Thoracic aorta endothelial cell (primary cell): ENCODE results near the gene PITPNC1. TPM values are rescaled to one million over a fixed set of nuclear protein-coding genes. Genes with fewer than 3 reads are reported as not detected.

Source experiments
- small RNA-seq: library from RNA; depleted of rRNA; stranded (forward); fragments of <200 nt; gene quantifications from one replicate; pipeline ENCODE3, GENCODE V24; 2012
- total RNA-seq: library from RNA; depleted of rRNA; stranded (reverse); fragments of >200 nt; gene quantifications from 2 replicates; pipeline ENCODE4 v1.2.3, GENCODE V29; 2012

PITPNC1 gene
- total RNA-seq, result 9.8 and 14.0 TPM in 2 replicates

GRCh38 chr17:67376737-67377487 lies at the start of gene PITPNC1:
Gene PITPNC1, plus strand, starts transcription at chr17:67377281.

GRCh38 chr17:67366193-67367157 lies 10.6 kb upstream of the PITPNC1 start, which contains the start of gene PSMD12:
Gene PSMD12, minus strand, starts transcription at chr17:67366577. Its CDS starts 58 bp downstream, at chr17:67366519.

GRCh38 chr17:67717624-67718324 lies 340.7 kb downstream of the PITPNC1 start, which contains the start of gene NOL11:
Gene NOL11, plus strand, starts transcription at chr17:67717936. Its CDS starts 12 bp downstream, at chr17:67717948.

Small RNA genes lying within 50 kb of the gene (small RNA-seq; reads per million reads assigned to genes)
- not detected for gene MIR548AA2
- not detected for gene MIR548D2
- not detected for gene RF00019
- gene RN7SL756P, result not detected
- 33.8 reads per million, percentile 97 among the genes with 10 or more reads in this experiment for gene SNORA38B

Other genes with a start within 250 kb of the PITPNC1 start
- gene HELZ, start 132.1 kb upstream of the PITPNC1 start, total RNA-seq, result 81.3 and 95.9 TPM in 2 replicates
- 64.3 and 64.9 TPM in 2 replicates for gene PSMD12, start 10.7 kb upstream of the PITPNC1 start, total RNA-seq